Prostate gland (tissue), 2 donors: Measurements from ENCODE around the gene ZNHIT3.

Source experiments
- POLR2AphosphoS5 ChIP-seq: sonication (generic); formaldehyde crosslinking; IDR thresholded peaks from one replicate; pipeline ENCODE4 v1.6.1; 2017; ENCODE audit warnings: antibody characterized with exemption
- TF ChIP-seq, protein P1 (sequence below), 4 experiments: fragments of 200-600 bp in 2 of 4; fragments of 450-650 bp in 2 of 4; sonication (generic) in 2 of 4; IDR thresholded peaks; 1 replicate in 3 of 4; 2 replicates in 1 of 4; pipeline ENCODE4 v1.5.1; 2016 to 2019; ENCODE audit warnings: antibody characterized with exemption in 4 of 4, mild to moderate bottlenecking in 2 of 4, moderate library complexity in 2 of 4

GRCh38 chr17:36485805-36486203, 677 bp upstream of the ZNHIT3 start:
- no peak for TF ChIP-seq POLR2AphosphoS5
- TF ChIP-seq, protein P1, sequence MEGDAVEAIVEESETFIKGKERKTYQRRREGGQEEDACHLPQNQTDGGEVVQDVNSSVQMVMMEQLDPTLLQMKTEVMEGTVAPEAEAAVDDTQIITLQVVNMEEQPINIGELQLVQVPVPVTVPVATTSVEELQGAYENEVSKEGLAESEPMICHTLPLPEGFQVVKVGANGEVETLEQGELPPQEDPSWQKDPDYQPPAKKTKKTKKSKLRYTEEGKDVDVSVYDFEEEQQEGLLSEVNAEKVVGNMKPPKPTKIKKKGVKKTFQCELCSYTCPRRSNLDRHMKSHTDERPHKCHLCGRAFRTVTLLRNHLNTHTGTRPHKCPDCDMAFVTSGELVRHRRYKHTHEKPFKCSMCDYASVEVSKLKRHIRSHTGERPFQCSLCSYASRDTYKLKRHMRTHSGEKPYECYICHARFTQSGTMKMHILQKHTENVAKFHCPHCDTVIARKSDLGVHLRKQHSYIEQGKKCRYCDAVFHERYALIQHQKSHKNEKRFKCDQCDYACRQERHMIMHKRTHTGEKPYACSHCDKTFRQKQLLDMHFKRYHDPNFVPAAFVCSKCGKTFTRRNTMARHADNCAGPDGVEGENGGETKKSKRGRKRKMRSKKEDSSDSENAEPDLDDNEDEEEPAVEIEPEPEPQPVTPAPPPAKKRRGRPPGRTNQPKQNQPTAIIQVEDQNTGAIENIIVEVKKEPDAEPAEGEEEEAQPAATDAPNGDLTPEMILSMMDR (IDR thresholded peaks at IDR 0.05), result no peak
